K562 (cell line): Measurements from ENCODE around the gene ZDHHC24. TPM values are rescaled to one million over a fixed set of nuclear protein-coding genes. Genes with fewer than 3 reads are reported as not detected.

ENCODE experiments used
- CHD1 ChIP-seq: fragments of 200-600 bp; sonication (generic); IDR thresholded peaks from one replicate; pipeline ENCODE4 v1.6.1; 2012; ENCODE audit warnings: mild to moderate bottlenecking, moderate library complexity, low read length, inconsistent platforms
- ELF2 ChIP-seq: fragments of 250-450 bp; sonication (Bioruptor Pico); IDR thresholded peaks from 2 replicates; pipeline ENCODE4 v1.5.0; 2021; ENCODE audit warnings: mild to moderate bottlenecking
- FIP1L1 ChIP-seq: fragments of 200-400 bp; formaldehyde crosslinking; IDR thresholded peaks from 2 replicates; pipeline ENCODE4 v1.6.1; 2018; ENCODE audit warnings: mild to moderate bottlenecking, low read depth, low read length; ENCODE audit not compliant: poor library complexity, severe bottlenecking
- FOXJ2 ChIP-seq: fragments of 200-800 bp; sonication (Bioruptor generic); IDR thresholded peaks from 2 replicates; pipeline ENCODE4 v1.6.1; 2016; ENCODE audit warnings: missing genetic modification characterization, missing compliant biosample characterization
- IRF2 ChIP-seq: sonication (generic); formaldehyde crosslinking; IDR thresholded peaks from 2 replicates; pipeline ENCODE4 v1.8.1; 2022; ENCODE audit warnings: mild to moderate bottlenecking, missing genetic modification reagents
- MAZ ChIP-seq, 2 experiments: fragments of 450-650 bp in 1 of 2; sonication (generic) in 1 of 2; formaldehyde crosslinking; IDR thresholded peaks in 1 of 2; conservative IDR thresholded peaks in 1 of 2; 2 replicates each; pipeline versions ENCODE4 v1.4.0 to v1.5.0; 2020; ENCODE audit warnings: mild to moderate bottlenecking in 1 of 2, missing genetic modification reagents in 1 of 2
- MEF2D ChIP-seq: conservative IDR thresholded peaks from 2 replicates; pipeline ENCODE4 v1.6.1; 2016; ENCODE audit warnings: low read depth, missing genetic modification characterization, missing compliant biosample characterization
- PPARD ChIP-seq: fragments of 250-450 bp; sonication (Bioruptor Pico); IDR thresholded peaks from 2 replicates; pipeline ENCODE4 v1.8.0; 2022; ENCODE audit warnings: inconsistent platforms, mild to moderate bottlenecking, moderate library complexity
- RBM34 ChIP-seq: fragments of 200-400 bp; formaldehyde crosslinking; IDR thresholded peaks from 2 replicates; pipeline ENCODE4 v1.6.1; 2018; ENCODE audit warnings: low read length, borderline replicate concordance; ENCODE audit not compliant: insufficient read depth
- THAP12 ChIP-seq: fragments of 250-450 bp; sonication (Bioruptor Pico); IDR thresholded peaks from 2 replicates; pipeline ENCODE4 v1.9.0; 2021; ENCODE audit warnings: mild to moderate bottlenecking, inconsistent platforms
- USF1 ChIP-seq: sonication (generic); formaldehyde crosslinking; IDR thresholded peaks from 2 replicates; pipeline ENCODE4 v1.9.0; 2022; ENCODE audit warnings: mild to moderate bottlenecking, missing genetic modification reagents
- ZBTB1 ChIP-seq: sonication (generic); formaldehyde crosslinking; IDR thresholded peaks from 2 replicates; pipeline ENCODE4 v1.8.1; 2023; ENCODE audit warnings: missing genetic modification reagents, low read depth, mild to moderate bottlenecking, borderline replicate concordance
- ZNF12 ChIP-seq: sonication (generic); formaldehyde crosslinking; IDR thresholded peaks from 2 replicates; pipeline ENCODE4 v1.4.0; 2020; ENCODE audit warnings: mild to moderate bottlenecking, missing genetic modification reagents
- ZNF324 ChIP-seq: fragments of 250-450 bp; sonication (Bioruptor Pico); IDR thresholded peaks from 2 replicates; pipeline ENCODE4 v1.4.0; 2020; ENCODE audit warnings: mild to moderate bottlenecking
- ZNF57 ChIP-seq: fragments of 450-650 bp; formaldehyde crosslinking; IDR thresholded peaks from 2 replicates; pipeline ENCODE4 v1.4.0; 2020; ENCODE audit warnings: mild to moderate bottlenecking, moderate library complexity
- polyA plus RNA-seq, 8 experiments: library from polyadenylated mRNA; depleted of rRNA in 4 of 8; stranded (reverse) in 5 of 8; unstranded in 3 of 8; fragments of >200 nt; fragmentation: Nextera tagmentation in 2 of 8; fragmentation: Illumina TruSeq in 1 of 8; extraction: Ambion mirVana in 2 of 8; extraction: Trizol in 1 of 8; gene quantifications; 2 replicates each; pipeline versions ENCODE4 v1.2.1 to v1.2.3, GENCODE V29; 2011 to 2014; ENCODE audit warnings: inconsistent platforms in 1 of 8, missing spikeins in 1 of 8
- total RNA-seq, 7 experiments: library from RNA; depleted of rRNA in 6 of 7; stranded (reverse); fragments of >200 nt in 6 of 7; fragmentation: Illumina TruSeq in 2 of 7; extraction: Trizol in 2 of 7; gene quantifications; 2 replicates each; pipeline versions ENCODE4 v1.2.1 to v1.2.3, GENCODE V29; 2011 to 2021; ENCODE audit warnings: low replicate concordance in 1 of 7
- TF ChIP-seq, protein P1 (sequence below), 3 experiments: fragments of 200-800 bp in 1 of 3; sonication (Bioruptor generic) in 1 of 3; sonication (generic) in 1 of 3; formaldehyde crosslinking in 1 of 3; IDR thresholded peaks; 2 replicates each; pipeline versions ENCODE4 v1.6.1 to v1.8.0; 2016 to 2022; ENCODE audit warnings: mild to moderate bottlenecking in 2 of 3, missing compliant biosample characterization in 2 of 3, missing genetic modification characterization in 2 of 3, missing genetic modification reagents in 1 of 3

Gene ZDHHC24
- total and polyA plus RNA-seq, 9 of the 15 experiments (the other 6 are each of a cell fraction or from before 2014, with no cell fraction given) = 0.45 to 11.2 (median 2.7) TPM

GRCh38 chr11:66592457-66593302, 46.8 kb upstream of the ZDHHC24 start, which contains the start of the genes CCDC87 and CCS (continued):
- TF ChIP-seq, protein P1, sequence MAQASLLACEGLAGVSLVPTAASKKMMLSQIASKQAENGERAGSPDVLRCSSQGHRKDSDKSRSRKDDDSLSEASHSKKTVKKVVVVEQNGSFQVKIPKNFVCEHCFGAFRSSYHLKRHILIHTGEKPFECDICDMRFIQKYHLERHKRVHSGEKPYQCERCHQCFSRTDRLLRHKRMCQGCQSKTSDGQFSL (CRISPR knock-in tag; IDR thresholded peaks at IDR 0.05) = no peak
- TF ChIP-seq, protein P1 (tag; IDR thresholded peaks at IDR 0.05) = no peak
- TF ChIP-seq MEF2D (tag) = no peak
- no peak for TF ChIP-seq PPARD
- no peak; the same call in 1 of the 2 replicates for TF ChIP-seq USF1 (CRISPR knock-in tag)
- TF ChIP-seq ELF2 (CRISPR knock-in tag) = no peak
- TF ChIP-seq IRF2 (CRISPR knock-in tag) = no peak
- TF ChIP-seq CHD1 = no peak
- TF ChIP-seq ZNF324 (CRISPR knock-in tag) = no peak
- TF ChIP-seq FOXJ2 = peak; percentile 39; the same call in 1 of the 2 replicates
- TF ChIP-seq MAZ (CRISPR knock-in tag; conservative IDR thresholded peaks at IDR 0.05 in 1 of 2, IDR thresholded peaks at IDR 0.05 in 1 of 2) = peak; percentile 57 to 84; a peak in 2 of 4 replicates
- TF ChIP-seq ZBTB1 (CRISPR knock-in tag) = 0 out of 2 replicates have a peak, but pooled peaks have one; percentile 7
- TF ChIP-seq THAP12 (CRISPR knock-in tag) = peak; percentile 48; the same call in 1 of the 2 replicates
- no peak for TF ChIP-seq RBM34
- TF ChIP-seq ZNF57 = no peak
- TF ChIP-seq FIP1L1 = peak; percentile 69
- peak; percentile 37; the same call in 1 of the 2 replicates for TF ChIP-seq ZNF12
